PC-3 (cell line): Measurements from ENCODE around the gene ATP5F1B. TPM values are rescaled to one million over a fixed set of nuclear protein-coding genes. Genes with fewer than 3 reads are reported as not detected.

ENCODE experiments used
- ATAC-seq: fragments of 200-7000 bp; cut with Tn5 transposase; 2 replicates; pipeline ENCODE4 v1.9.1; 2020; ENCODE audit warnings: mild to moderate bottlenecking, moderate library complexity
- BruUV-seq: library from RNA; stranded (reverse); fragments of 400-500 nt; replicated peaks from 2 replicates; lab custom pipeline; 2021; lab: Mats Ljungman, UMichigan
- CTCF ChIA-PET: fragments of 300-600 bp; sonication (Branson Sonifier 250); formaldehyde crosslinking; loops from one replicate; lab custom pipeline; 2022; ENCODE audit warnings: antibody characterized with exemption; lab: Charles Lee
- POLR2A ChIA-PET: fragments of 300-600 bp; sonication (Branson Sonifier 250); formaldehyde crosslinking; loops from one replicate; lab custom pipeline; 2022; ENCODE audit warnings: antibody characterized with exemption; ENCODE audit not compliant: unreplicated experiment; lab: Charles Lee
- DNase-seq: peaks from one replicate; pipeline ENCODE4 v3.0.0-alpha.2; 2015
- H2AFZ ChIP-seq: fragments of 300-600 bp; sonication (generic); 2 replicates; pipeline ENCODE4 v1.6.0; 2016; ENCODE audit warnings: antibody characterized with exemption, low read length
- H3F3A ChIP-seq: fragments of 300-600 bp; sonication (generic); one replicate; pipeline ENCODE4 v1.6.0; 2017; ENCODE audit warnings: antibody characterized with exemption, low read length, control low read depth, mild to moderate bottlenecking; ENCODE audit not compliant: unreplicated experiment
- H3K27ac ChIP-seq: fragments of 300-600 bp; sonication (generic); 2 replicates; pipeline ENCODE4 v1.5.1; 2016; ENCODE audit warnings: mild to moderate bottlenecking, low read length
- H3K27me3 ChIP-seq: fragments of 300-600 bp; sonication (generic); 2 replicates; pipeline ENCODE4 v1.6.1; 2016; ENCODE audit warnings: low read length, mixed read lengths
- H3K36me3 ChIP-seq: fragments of 300-600 bp; sonication (generic); 2 replicates; pipeline ENCODE4 v1.6.1; 2016; ENCODE audit warnings: low read depth, mixed run types, low read length, mixed read lengths
- H3K4me1 ChIP-seq: fragments of 300-600 bp; sonication (generic); 2 replicates; pipeline ENCODE4 v1.5.1; 2016; ENCODE audit warnings: low read length; ENCODE audit not compliant: insufficient read depth
- H3K4me2 ChIP-seq: fragments of 300-600 bp; sonication (generic); 2 replicates; pipeline ENCODE4 v1.6.0; 2016; ENCODE audit warnings: low read length
- H3K4me3 ChIP-seq: fragments of 300-600 bp; sonication (generic); 2 replicates; pipeline ENCODE4 v1.5.1; 2016; ENCODE audit warnings: mild to moderate bottlenecking, low read length, mixed read lengths
- H3K79me2 ChIP-seq: fragments of 300-600 bp; sonication (generic); 2 replicates; pipeline ENCODE4 v1.6.1; 2017; ENCODE audit warnings: low read length, mixed read lengths
- H3K9ac ChIP-seq: fragments of 300-600 bp; sonication (generic); 2 replicates; pipeline ENCODE4 v1.6.0; 2016; ENCODE audit warnings: mild to moderate bottlenecking, low read length
- H3K9me2 ChIP-seq: fragments of 300-600 bp; sonication (generic); replicated peaks from 2 replicates; pipeline ENCODE4 v1.6.1; 2016; ENCODE audit warnings: mixed run types, low read length, mixed read lengths
- H3K9me3 ChIP-seq: fragments of 300-600 bp; sonication (generic); 2 replicates; pipeline ENCODE4 v1.6.1; 2016; ENCODE audit warnings: low read length, mixed read lengths
- H4K20me1 ChIP-seq: fragments of 300-600 bp; sonication (generic); 2 replicates; pipeline ENCODE4 v1.6.1; 2016; ENCODE audit warnings: low read length, mixed read lengths
- EZH2 ChIP-seq: fragments of 300-600 bp; sonication (generic); IDR thresholded peaks from one replicate; pipeline ENCODE4 v1.6.1; 2017; ENCODE audit warnings: antibody characterized with exemption, mild to moderate bottlenecking, low read length; ENCODE audit not compliant: unreplicated experiment
- EZH2phosphoT487 ChIP-seq: fragments of 300-600 bp; sonication (generic); IDR thresholded peaks from 2 replicates; pipeline ENCODE4 v1.6.1; 2018; ENCODE audit warnings: mild to moderate bottlenecking, antibody characterized with exemption, low read length, borderline replicate concordance
- intact Hi-C: fragments of 100-400 bp; cut with micrococcal nuclease; formaldehyde crosslinking; loops from 2 replicates; pipeline ENCODE4 v1.9.0; 2023
- total RNA-seq: library from RNA; depleted of rRNA; stranded (reverse); fragments of >200 nt; gene quantifications from 2 replicates; pipeline ENCODE4 v1.2.3, GENCODE V29; 2014
- TF ChIP-seq, protein P1 (sequence below): fragments of 300-600 bp; sonication (generic); conservative IDR thresholded peaks from 2 replicates; pipeline ENCODE4 v1.5.1; 2017; ENCODE audit warnings: antibody characterized with exemption, low read depth, mild to moderate bottlenecking, low read length

ATP5F1B gene
- total RNA-seq, 1 experiment from 2014 or later = 1,046 TPM

DNA sequence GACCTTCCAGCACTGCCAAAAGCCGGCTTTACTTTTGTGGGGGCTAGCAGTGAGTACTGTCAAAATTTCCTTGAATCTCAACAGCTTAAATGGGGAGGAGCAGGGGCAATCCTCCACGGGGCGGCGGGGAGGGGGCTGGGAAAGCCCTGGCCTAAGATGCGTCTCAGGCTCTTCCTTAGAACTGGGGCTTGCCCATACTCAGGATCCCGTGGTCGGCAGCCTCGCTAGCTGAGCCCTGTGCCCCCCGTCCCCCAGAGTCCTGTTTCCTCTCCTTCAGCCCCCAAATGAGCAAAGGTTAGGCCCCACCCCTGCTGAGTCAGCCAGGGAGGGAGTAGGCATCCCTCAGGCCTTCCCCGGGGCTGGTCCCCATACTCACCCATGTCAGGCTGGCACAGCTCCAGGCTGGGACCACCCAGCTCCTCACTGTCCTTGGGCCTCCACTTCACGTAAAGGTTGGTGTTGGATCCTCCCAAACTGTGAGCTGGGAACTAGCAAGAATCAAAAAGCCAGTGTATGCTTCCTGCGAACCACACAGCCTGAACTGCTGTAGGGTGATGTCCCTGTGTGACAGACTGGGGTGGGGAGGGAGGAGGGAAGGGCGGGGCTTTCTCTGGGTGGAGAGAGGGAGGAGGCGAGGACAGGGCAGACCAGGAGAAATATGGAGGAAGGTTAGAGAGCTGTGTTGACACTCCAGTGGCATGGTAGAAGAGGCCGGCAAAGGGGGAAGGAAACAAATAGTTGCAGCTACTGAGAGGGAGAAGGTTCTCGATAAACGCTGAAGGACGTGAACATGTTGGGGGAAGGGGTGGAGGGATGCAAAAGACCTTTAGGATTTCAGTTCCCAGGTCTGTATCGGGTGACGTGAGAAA lies 9.7 kb downstream of the ATP5F1B start:
- no peak for TF ChIP-seq EZH2phosphoT487
- TF ChIP-seq EZH2 = no peak
- TF ChIP-seq, protein P1, sequence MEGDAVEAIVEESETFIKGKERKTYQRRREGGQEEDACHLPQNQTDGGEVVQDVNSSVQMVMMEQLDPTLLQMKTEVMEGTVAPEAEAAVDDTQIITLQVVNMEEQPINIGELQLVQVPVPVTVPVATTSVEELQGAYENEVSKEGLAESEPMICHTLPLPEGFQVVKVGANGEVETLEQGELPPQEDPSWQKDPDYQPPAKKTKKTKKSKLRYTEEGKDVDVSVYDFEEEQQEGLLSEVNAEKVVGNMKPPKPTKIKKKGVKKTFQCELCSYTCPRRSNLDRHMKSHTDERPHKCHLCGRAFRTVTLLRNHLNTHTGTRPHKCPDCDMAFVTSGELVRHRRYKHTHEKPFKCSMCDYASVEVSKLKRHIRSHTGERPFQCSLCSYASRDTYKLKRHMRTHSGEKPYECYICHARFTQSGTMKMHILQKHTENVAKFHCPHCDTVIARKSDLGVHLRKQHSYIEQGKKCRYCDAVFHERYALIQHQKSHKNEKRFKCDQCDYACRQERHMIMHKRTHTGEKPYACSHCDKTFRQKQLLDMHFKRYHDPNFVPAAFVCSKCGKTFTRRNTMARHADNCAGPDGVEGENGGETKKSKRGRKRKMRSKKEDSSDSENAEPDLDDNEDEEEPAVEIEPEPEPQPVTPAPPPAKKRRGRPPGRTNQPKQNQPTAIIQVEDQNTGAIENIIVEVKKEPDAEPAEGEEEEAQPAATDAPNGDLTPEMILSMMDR = no peak
- H3K79me2 ChIP-seq = peaks cover 48% of the 10 kb centered on the region
- ChIA-PET POLR2A (interaction anchor here (0.6 to 1.5 kb wide), 6 partner anchors 32 to 320 kb away, joined by 3 to 11 read pairs (median 4); partner anchors contain the start of genes NACA, PTGES3 and RBMS2), CTCF (interaction anchor here (0.5 to 1.5 kb wide), 19 partner anchors 8 to 365 kb away, joined by 3 to 19 read pairs (median 6); partner anchors contain the start of genes ATP5F1B, NACA, PTGES3 and RBMS2)
- peak overlapping the region; percentile 78 for H3K9ac ChIP-seq
- H3K9me2 ChIP-seq = no peaks in the 10 kb centered on the region
- peak overlapping the region; percentile 49 for H2AFZ ChIP-seq
- BruUV-seq = TSS peak; percentile 27
- intact Hi-C loops = loop anchor here (2.0 kb wide), 4 partner anchors 49 to 351 kb away; partner anchors contain the start of gene NACA
- no peaks in the 10 kb centered on the region for H3K9me3 ChIP-seq
- peaks cover 29% of the 10 kb centered on the region for H3K36me3 ChIP-seq
- no peaks in the 10 kb centered on the region for H3K27me3 ChIP-seq
- H3K27ac ChIP-seq = peak overlapping the region; percentile 83
- H3K4me2 ChIP-seq = peak overlapping the region; percentile 100
- DNase-seq = peak; percentile 86
- peak; percentile 65 for ATAC-seq
- peak overlapping the region; percentile 90 for H3K4me3 ChIP-seq
- peaks cover 12% of the 10 kb centered on the region for H3F3A ChIP-seq
- H4K20me1 ChIP-seq = 0 out of 2 replicates have a peak, but pooled peaks cover 8% of the 10 kb centered on the region
- peaks cover 39% of the 10 kb centered on the region for H3K4me1 ChIP-seq

- TSS peak; percentile 44 for BruUV-seq
- intact Hi-C loops = no loop called here
- peaks cover 49% of the 10 kb centered on the region for H3K79me2 ChIP-seq
- DNase-seq (peak; percentile 92), ATAC-seq (peak; percentile 54)
- no peaks in the 10 kb centered on the region for H3K9me2 ChIP-seq
- peak overlapping the region; percentile 100 for H3K4me2 ChIP-seq
- peak overlapping the region; percentile 78 for H3K9ac ChIP-seq
- TF ChIP-seq, protein P1 = peak; percentile 56
- no peak for TF ChIP-seq EZH2
- ChIA-PET POLR2A (interaction anchor here (0.7 kb wide), 1 partner anchor 319 kb away, joined by 5 read pairs; no protein-coding TSS in a partner anchor), CTCF (no interaction called here)
- 0 out of 2 replicates have a peak, but pooled peaks cover 8% of the 10 kb centered on the region for H4K20me1 ChIP-seq
- H3K4me3 ChIP-seq = peak overlapping the region; percentile 90
- H3K4me1 ChIP-seq = peaks cover 44% of the 10 kb centered on the region
- H3K27me3 ChIP-seq = no peaks in the 10 kb centered on the region
- H2AFZ ChIP-seq = peak overlapping the region; percentile 65
- peaks cover 12% of the 10 kb centered on the region for H3F3A ChIP-seq
- peak overlapping the region; percentile 83 for H3K27ac ChIP-seq
- peaks cover 24% of the 10 kb centered on the region for H3K36me3 ChIP-seq
- no peaks in the 10 kb centered on the region for H3K9me3 ChIP-seq
Measured at GRCh38 chr12:56634837-56635791, 10.7 kb downstream of the ATP5F1B start.
